GM03348 (cell line): ENCODE results near the gene MRPS17.
"Not testable (repeated sequence)": the region's sequence is repeated elsewhere in the genome, so short reads cannot be mapped to it uniquely, and the experiment has no call there.

Experiments used
- DNase-seq: peaks from one replicate; pipeline ENCODE4 v3.0.0; 2012; ENCODE audit warnings: low spot score

MRPS17 gene

GRCh38 chr7:55951637-55952351 is at the start of gene MRPS17:
Gene MRPS17, plus strand, starts transcription at chr7:55951877. Its CDS starts 1,319 bp downstream, at chr7:55953196.
- DNase-seq: peak; percentile 97

- no peak for DNase-seq
These were observed 47.5 kb upstream of the MRPS17 start for GRCh38 chr7:55903985-55904759.

GRCh38 chr7:55912748-55913158 is 38.9 kb upstream of the MRPS17 start:
- no peak for DNase-seq

GRCh38 chr7:55917771-55918170 is 33.9 kb upstream of the MRPS17 start:
- DNase-seq: no peak

GRCh38 chr7:55928006-55928767 is 23.5 kb upstream of the MRPS17 start:
- DNase-seq: no peak

- DNase-seq: no peak
These were observed 20.1 kb upstream of the MRPS17 start for GRCh38 chr7:55931421-55932151.

GRCh38 chr7:55939514-55940123 is 12.1 kb upstream of the MRPS17 start:
- no peak for DNase-seq

GRCh38 chr7:55946545-55946944 is 5.1 kb upstream of the MRPS17 start:
- no peak for DNase-seq

- not testable (repeated sequence) for DNase-seq
These were observed 635 bp downstream of the MRPS17 start for GRCh38 chr7:55952352-55952671.

GRCh38 chr7:55953707-55954475 is 2.2 kb downstream of the MRPS17 start:
- DNase-seq: no peak

- DNase-seq: no peak
These were observed 5.5 kb downstream of the MRPS17 start for GRCh38 chr7:55957190-55957589.

- DNase-seq: no peak
These were observed 10.3 kb downstream of the MRPS17 start for GRCh38 chr7:55962014-55962413.

GRCh38 chr7:55963584-55964168 is 12.0 kb downstream of the MRPS17 start:
- DNase-seq: no peak

GRCh38 chr7:55964261-55965099 is 12.8 kb downstream of the MRPS17 start, which contains the start of gene NIPSNAP2:
Gene NIPSNAP2, plus strand, starts transcription at chr7:55964585. Its CDS starts 25 bp downstream, at chr7:55964610.
- peak; percentile 96 for DNase-seq

GRCh38 chr7:55965100-55965470 is 13.4 kb downstream of the MRPS17 start:
- DNase-seq: no peak

- DNase-seq: peak; percentile 34
These were observed 14.2 kb downstream of the MRPS17 start for GRCh38 chr7:55965805-55966421.

GRCh38 chr7:55966851-55967250 is 15.2 kb downstream of the MRPS17 start:
- DNase-seq: no peak

- DNase-seq: no peak
These were observed 17.7 kb downstream of the MRPS17 start for GRCh38 chr7:55969391-55969790.

- DNase-seq: no peak
These were observed 18.9 kb downstream of the MRPS17 start for GRCh38 chr7:55970561-55970960.
